ENCODE measurements around the gene VIPR2.
"Not testable (repeated sequence)": the region's sequence is repeated elsewhere in the genome, so short reads cannot be mapped to it uniquely, and the experiment has no call there.

DNA sequence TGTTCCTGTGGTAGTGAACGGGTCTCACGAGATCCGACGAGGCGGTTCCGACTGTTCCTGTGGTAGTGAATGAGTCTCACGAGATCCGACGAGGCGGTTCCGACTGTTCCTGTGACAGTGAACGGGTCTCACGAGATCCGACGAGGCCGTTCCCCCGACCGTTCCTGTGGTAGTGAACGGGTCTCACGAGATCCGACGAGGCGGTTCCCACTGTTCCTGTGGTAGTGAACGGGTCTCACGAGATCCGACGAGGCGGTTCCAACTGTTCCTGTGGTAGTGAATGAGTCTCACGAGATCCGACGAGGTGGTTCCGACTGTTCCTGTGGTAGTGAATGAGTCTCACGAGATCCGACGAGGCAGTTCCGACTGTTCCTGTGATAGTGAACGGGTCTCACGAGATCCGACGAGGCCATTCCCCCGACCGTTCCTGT is 43.0 kb downstream of the VIPR2 start:
- TF ChIP-seq, protein P1, sequence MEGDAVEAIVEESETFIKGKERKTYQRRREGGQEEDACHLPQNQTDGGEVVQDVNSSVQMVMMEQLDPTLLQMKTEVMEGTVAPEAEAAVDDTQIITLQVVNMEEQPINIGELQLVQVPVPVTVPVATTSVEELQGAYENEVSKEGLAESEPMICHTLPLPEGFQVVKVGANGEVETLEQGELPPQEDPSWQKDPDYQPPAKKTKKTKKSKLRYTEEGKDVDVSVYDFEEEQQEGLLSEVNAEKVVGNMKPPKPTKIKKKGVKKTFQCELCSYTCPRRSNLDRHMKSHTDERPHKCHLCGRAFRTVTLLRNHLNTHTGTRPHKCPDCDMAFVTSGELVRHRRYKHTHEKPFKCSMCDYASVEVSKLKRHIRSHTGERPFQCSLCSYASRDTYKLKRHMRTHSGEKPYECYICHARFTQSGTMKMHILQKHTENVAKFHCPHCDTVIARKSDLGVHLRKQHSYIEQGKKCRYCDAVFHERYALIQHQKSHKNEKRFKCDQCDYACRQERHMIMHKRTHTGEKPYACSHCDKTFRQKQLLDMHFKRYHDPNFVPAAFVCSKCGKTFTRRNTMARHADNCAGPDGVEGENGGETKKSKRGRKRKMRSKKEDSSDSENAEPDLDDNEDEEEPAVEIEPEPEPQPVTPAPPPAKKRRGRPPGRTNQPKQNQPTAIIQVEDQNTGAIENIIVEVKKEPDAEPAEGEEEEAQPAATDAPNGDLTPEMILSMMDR (conservative IDR thresholded peaks at IDR 0.05; ENCODE audit: low read depth, low read length): not testable (repeated sequence)
- not testable (repeated sequence) for TF ChIP-seq EZH2 (IDR thresholded peaks at IDR 0.05; ENCODE audit: borderline replicate concordance, low read depth, low read length, poor library complexity, severe bottlenecking)
